HG03521 (cell line): ENCODE data around the gene ARHGAP8.

Source experiments
- ATAC-seq: cut with Tn5 transposase; IDR thresholded peaks from one replicate; pipeline ENCODE4 v1.9.1; 2021; ENCODE audit warnings: mild to moderate bottlenecking, moderate library complexity; ENCODE audit not compliant: unreplicated experiment

ARHGAP8 gene

DNA sequence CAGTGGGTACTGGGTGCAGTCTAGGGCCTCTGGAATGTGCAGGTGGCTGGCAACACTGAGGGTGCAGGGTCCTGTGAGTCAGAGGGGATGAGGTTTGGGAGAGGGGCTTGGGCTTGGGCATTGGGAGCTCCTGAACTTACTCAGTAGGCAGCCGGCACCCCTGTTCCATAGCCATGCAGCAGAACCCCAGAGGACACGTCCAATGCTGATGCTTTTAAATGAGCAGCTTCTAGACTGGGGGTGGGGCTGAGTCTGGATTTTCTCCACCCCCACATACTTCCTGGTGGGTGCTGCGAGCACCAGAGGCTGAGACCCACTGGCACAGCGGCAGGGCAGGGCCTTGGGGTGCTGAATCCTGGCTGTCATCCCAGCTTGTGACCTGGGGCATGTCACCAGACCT, 71.4 kb downstream of the ARHGAP8 start:
- no peak for ATAC-seq

DNA sequence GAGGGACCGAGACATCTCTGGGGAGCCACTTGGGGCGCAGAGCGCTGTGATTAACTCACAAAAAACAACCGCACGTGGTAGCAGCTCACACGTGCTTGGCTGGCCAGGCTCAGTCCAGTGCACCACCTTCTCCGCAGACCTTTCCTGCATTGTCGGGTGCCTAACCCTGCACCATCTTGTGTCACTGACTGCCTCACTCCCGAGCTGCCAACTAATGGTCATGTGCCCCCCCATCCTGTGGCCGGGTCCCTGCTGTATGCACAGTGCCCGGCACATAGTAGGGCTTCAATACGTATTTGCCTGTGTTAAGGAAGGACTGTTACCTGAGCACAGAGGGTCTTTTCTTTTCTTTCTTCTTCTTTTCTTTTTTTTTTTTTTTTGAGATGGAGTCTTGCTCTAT, 71.9 kb downstream of the ARHGAP8 start:
- no peak for ATAC-seq

DNA sequence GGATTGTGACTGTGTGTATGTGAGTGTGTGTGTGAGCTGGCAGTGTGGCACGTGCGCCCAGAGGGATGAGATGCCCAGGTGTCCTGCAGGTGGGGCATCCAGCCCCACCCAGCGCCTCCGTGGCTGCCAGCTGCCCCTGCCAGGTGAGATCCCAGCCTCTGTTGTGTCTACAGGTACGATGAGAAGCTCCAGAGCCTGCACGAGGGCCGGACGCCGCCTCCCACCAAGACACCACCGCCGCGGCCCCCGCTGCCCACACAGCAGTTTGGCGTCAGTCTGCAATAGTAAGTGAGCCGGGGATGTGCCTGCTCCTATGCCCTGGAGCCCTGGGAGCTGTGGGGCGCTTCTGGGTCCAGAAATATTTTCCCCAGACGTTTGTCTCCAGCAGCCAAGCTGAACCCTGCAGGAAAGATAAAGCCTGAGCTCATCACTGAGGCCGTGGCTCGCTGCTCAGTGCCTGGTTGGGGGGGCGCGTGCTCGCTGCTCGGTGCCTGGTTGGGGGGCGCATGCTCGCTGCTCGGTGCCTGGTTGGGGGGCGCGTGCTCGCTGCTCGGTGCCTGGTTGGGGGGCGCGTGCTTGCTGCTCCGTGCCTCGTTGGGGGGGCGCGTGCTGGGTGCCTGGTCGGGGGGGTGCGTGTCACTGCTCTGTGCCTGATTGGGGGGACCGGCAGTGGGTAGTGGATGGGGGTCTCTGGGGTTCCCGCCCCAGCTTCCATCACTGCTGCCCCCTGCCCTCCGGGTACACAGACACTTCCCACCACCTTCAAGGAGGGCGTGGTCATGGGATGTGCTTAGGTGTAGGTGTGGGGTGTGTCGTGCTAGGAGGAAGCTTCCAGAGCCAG, 73.2 kb downstream of the ARHGAP8 start:
- ATAC-seq = no peak

DNA sequence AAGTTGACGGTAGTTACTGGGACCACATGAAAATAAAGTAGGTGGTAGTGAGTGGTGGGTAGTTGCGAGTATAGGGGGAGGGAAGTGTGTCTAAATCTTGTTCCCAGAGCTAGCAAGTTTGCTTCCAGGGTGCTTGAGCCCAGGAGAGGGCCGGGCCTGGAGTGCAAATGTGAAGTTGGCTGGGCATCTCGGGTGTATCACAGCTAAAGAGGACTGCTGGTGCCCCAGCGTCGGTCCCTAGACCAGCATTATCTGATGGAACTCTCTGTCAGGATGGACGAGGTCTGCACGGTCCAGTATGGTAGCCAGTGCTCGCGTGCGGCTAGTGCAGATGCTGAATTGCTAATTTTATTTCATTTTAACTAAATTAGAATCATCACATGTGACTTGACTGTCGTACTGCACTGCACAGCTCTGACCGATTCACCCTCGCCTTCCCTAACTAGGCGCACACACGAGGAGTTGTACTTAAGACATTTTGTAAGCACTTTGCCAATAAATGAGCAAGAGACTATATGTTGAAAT, 75.4 kb downstream of the ARHGAP8 start:
- ATAC-seq = no peak

DNA sequence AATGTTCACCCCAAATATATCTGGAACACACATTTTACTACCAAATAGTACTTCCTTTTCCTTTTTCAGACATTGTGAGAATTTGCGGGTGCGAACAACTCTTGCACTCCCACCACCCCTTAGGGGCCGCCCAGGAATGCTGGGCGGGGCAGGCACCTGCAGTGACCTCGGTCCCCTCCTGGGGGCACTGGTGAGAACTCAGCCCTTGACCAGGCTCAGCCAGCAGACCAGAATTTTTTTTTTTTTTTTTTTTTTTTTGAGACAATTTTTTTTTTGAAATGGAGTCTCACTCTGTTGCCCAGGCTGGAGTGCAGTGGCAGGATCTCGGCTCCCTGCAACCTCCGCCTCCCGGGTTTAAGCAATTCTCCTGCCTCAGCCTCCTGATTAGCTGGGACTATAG, 75.8 kb downstream of the ARHGAP8 start:
- ATAC-seq = no peak

DNA sequence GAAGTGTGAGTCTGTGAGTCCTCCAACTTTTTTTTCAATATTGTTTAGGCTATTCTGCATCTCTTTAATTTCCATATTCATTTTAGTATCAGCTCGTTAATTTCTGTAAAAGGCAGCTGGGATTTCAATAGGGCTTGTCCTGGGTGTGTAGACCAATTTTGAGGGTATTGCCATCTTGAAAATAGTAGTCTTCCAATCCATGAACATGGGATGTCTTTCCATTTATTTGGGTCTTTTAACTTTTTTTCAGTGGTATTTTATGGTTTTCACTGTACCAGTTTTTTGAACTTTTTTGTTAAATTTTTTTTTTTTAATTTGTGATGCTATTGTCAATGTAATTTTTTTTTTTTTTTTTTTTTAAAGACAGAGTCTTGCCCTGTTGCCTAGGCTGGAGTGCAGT, 79.5 kb downstream of the ARHGAP8 start:
- ATAC-seq = no peak

DNA sequence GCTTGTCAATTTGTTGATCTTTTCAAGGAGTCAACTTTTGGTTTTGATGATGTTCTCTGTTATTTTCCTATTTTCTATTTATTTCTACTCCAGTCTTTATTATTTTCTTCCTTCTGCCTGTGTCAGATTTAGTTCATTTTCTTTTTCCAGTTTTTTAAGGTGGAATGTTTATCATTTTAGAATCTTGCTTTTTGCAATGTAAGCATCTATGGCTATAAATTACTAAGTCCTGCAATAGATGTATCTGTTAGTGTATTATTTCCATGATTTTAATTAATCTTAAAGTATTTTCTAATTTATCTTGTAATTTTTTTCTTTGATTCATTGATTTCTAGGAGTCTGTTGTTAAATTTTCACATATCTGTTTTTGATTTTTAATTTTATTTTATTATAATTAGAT, 81.7 kb downstream of the ARHGAP8 start:
- no peak for ATAC-seq

DNA sequence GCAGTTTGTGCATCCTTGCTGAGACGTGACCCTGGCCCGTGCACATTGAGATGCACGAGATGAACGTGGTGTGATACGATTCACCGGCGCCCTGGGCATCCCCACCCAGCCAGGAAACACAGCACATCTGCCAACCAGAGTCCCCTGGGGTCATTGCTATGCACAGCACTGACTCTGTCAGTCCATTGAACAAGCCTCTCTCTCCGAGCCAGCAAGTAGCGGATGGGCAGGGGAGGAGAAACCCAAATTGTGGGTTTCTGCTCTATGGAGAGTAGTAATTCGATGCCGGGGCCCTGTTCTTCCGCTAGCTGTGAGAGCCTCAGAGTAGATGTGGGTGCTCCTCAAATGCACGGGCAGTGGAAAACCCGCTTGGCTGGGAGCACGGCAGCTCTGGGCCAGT, 85.1 kb downstream of the ARHGAP8 start:
- no peak for ATAC-seq

DNA sequence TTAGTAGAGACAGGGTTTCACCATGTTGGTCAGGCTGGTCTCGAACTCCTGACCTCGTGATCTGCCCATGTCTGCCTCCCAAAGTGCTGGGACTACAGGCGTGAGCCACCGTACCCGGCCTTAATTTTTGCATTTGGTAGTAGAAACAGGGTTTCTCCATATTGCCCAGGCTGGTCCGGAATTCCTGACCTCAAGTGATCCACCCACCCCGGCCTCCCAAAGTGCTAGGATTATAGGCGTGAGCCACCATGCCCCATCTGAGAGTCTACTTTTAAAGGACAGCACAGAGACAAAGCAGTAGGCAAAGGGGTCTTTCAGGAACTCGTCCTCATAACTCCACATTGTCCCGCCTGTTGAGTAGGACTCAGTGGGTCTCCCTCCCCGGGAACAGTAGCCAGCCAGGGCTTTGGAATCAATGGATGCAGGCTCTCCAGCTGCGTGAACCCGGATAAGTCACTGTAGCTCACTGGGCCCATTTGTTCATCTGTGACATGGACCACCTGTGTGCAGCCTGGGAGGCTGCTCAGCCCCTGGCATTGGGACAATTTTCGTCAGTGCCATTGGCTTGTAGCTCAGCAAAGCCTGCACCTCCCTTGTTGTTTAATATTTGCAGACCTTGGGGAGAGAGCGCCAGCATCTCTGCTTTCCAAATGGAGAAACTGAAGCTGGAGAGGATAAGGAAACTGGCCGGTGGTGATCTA, 86.1 kb downstream of the ARHGAP8 start:
- no peak for ATAC-seq

DNA sequence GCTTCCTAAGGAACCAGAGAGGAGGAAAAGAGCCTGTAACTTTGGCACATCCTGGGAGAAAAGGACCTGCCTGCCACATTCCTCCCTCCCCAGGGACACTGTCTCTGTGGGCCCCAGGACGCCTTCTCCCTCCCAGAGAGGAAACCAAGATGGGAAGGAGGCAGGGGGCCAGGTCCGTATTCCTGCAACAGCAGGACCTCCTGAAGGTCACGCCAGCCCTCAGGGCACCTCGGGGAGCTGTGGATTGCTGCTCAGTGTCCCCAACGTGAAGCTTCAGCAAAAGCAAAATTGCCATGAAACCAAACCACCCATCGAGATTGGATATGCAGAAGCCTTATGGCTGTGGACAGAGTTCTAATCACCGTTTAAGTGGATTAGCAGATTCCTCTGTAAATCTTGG, 86.7 kb downstream of the ARHGAP8 start:
- ATAC-seq = no peak

DNA sequence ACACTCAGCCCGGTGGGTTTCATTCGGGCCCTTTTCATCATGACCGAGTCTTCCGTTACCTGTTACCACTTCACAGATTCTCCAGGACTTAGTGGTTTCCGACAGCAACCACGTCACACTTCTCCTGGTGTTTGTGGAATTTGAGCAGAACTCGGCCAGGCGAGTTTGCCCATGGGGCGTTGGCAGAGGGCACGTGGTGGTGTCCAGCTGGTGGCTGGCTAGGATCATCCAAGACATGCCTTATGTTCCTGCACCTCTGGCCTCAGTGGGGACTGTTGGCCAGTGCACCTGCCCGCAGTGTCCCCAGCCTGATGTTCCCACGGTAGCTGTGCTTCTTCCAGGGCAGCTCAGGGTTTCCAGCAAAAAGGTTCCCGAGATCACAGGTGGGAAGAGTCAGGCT, 87.3 kb downstream of the ARHGAP8 start:
- ATAC-seq = no peak

DNA sequence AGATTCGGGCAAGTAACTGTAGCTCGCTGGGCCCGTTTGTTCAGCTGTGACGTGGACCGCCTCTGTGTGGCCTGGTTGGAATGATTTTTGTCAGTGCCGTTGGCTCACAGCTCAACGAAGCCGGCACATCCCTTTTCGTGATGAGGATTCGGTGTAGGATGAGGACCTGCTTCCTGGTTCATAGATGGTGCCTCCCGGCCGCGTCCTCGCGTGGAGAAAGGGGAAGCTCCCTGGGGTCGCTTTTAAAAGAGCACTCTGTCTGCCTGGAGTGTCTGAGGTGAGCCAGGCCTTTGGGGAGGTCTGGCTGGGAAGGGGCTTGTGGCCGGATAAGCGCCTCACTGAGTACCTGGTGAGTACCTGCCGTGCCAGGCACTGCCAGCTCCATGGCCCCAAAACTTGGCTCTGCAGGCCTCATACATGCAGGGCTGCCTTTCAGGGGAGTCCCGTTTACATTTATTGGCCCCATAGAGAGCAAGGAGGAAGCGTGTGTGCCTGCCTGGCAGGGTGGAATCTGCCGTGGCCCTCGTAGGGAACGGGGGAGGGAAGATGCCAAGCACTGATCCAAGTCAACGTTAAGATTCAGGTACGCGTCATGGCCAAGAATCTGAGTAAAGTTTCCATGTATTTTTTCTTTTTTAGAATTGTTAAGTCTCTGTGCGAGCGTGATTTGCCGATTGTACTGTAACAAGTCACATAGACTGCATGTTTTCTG, 88.4 kb downstream of the ARHGAP8 start:
- ATAC-seq = no peak

DNA sequence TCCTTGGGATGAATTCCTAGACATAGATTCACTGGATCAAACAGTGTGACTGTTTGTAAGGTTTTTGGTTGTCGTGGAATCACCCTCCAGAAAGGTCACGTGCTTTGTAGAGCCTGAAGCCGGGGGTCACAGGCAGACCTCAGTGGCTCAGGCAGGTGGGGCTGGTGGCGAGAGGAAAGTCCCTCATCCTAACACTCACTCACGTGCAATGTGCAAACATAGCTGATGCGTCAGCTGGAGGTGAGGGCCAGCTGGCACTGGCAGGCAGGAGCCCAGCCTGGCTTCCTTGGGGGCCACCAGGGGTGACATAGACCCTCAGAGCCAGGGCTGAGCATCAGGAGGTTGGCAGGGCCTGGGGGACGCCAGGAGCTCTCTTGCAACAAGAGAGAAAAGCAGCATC, 90.0 kb downstream of the ARHGAP8 start:
- ATAC-seq = no peak

DNA sequence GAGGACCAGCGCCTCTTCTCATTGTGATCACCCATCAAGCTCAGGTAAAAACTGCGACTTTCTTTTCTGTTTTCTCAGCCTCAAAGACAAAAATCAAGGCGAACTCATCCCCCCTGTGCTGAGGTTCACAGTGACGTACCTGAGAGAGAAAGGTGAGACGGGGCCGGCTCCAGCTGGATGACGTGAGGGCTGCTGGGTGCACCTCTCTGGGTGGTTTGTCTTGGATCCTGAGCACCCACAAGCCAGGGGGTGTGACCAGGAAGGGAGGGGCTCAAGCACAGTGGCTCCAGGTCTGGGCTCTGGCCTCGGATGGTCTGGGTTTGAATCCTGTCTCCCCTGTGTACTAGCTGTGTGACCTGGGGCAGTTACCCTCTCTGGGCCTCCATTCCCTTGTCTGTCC, 92.8 kb downstream of the ARHGAP8 start:
- no peak for ATAC-seq

DNA sequence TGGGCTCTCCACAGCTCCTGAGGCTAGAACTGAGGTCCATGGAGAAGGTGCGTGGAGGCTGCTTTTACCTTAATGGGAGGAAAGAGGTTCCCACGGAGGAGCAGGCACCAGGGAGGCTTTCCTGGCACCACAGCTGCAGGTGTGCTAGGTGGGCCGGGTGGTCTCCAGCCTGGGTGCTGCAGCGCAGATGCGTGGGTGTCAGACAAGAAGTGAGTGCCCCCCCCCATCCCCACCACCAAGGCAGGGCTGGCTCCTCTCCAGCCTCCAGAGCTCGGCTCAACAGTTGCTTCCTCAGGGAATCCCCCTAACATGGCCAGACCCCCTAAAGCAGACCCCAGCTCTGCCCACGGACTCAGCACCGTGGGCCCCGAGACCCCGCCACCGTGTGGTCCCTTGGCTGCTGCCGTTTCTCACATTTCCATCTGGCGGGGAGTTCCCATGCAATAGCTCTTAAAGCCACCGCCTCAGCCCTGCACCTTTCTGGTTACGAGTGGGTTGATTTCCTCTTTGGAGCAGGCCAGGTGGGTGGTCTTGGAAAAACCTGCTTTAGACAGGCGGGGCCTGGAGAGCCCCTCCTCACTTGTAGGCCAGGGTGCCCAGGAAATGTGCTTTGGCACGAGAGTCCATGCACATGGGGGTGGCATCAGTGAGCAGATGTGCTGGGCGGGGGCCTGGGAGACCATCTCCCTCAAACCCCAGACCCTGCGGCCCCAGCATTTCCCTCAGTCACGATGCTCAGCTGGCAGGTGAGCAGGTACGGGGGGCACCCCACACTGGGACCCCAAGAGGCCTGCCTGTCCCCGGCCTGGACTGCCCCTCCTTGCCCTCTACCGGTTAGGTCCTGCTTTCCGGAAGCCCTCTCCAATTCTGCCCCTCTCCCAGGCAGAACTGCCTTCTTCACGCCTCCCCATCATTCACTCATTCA, 93.7 kb downstream of the ARHGAP8 start:
- no peak for ATAC-seq

DNA sequence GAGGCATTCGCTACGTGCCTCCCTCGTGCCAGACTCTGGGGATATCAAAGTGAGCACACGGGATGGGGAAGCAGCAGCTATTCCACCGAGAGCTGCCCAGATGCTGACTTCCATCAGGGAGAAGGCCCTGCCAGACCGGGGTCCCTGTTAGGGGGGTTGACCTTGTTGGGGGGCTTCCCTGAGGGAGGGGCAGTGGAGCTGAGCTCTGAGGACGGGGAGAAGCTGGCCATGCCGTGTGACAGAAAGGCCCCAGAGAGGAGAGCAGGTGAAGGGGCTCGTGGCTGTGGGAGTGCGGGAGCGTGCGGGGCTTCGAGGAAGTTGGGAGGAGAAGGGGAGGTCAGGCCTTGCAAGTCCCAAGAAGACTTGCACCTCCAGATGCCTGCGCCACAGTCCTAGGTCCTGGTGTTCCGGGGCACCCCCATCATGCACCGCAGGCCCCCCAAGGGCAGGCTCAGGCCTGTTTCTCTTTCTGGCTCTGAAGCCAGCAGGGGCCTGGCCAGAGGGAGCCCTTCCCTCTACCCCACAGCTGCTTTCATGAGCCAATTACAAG, 94.4 kb downstream of the ARHGAP8 start:
- ATAC-seq = no peak

DNA sequence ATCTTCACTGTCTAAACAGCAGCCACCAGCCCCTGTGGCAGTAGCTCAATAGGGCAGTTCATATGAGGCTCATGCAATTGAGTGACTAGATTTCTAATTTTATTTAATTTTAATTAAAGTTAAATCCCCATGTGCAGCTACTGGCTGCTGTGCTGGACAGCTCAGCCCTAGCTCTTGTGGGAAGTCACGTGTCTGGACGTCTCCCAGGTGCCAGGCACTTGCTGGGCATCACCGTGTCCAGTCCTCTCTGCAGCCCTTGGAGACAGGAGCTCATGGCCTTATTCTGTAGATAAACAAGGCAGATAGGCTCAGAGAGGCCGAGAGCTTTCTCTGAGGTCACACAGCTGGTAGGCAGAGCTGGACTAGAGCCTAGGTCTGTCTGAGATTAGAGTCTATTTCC, 95.0 kb downstream of the ARHGAP8 start:
- no peak for ATAC-seq

DNA sequence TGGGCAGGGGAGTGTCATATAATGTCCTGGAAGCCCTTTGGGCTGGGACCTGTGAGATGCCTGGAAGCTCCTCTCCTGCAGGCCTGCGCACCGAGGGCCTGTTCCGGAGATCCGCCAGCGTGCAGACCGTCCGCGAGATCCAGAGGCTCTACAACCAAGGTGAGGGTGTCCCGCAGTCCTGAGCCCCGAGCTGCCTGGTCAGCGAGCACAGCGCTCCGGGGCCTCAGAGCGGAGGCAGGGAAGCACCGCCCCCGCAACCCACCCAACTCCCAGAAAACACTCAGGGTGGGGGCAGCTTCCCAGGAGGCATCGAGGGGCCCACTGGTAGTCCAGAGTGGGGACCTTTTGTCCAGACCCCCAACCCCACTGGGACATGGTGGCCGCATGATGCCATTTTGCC, 95.5 kb downstream of the ARHGAP8 start:
- no peak for ATAC-seq

DNA sequence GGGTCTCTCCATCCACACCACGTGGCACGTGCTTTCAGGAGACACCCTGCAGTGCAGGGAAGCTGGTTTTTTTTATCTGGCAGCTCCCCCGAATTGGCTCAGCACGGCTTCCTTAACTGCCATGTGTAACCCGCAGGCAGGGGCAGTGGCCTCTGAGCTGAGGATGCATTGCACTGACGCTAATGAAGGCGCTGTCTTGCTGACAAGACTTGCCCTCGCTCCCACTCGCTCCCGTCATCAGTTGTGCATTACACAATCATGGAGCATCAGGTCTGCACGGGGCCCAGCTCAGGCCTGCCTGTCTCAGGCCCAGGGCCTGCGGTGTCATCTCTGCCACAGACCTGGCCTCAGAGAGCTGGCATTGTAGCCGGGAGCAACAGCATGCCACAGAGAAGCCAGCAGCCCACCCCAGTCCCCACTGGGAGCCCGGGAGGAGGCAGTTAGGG, 95.9 kb downstream of the ARHGAP8 start:
- ATAC-seq = no peak

DNA sequence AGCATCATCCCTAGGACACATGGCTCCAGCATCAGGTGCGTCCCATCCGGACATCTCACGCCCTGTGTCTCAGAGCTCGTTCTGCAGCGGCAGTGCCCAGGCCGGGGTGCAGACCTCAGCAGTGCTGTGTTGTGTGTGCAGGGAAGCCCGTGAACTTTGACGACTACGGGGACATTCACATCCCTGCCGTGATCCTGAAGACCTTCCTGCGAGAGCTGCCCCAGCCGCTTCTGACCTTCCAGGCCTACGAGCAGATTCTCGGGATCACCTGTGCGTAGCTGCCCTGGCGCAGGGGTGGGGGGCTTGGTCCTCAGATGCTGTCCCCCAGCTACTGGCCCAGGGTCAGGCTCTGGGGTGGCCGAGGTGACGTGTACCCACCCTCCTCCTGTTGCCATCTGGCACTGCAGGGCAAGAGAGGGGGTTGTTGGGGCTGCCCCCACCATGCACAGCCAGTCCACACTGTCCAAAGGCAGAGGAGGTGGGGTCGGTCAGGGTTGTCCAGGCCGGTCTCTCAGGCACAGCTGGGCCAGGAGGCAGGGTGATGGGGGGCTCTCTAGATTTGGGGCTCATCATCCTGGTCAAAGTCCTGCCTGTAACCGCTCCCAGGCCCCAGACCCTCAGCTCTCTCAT, 96.5 kb downstream of the ARHGAP8 start:
- no peak for ATAC-seq
